ENCODE measurements around the gene TSPAN31. TPM values are rescaled to one million over a fixed set of nuclear protein-coding genes. Genes with fewer than 3 reads are reported as not detected.

The TSPAN31 gene
- total and polyA plus RNA-seq, 9 of the 15 experiments (the other 6 are each of a cell fraction or from before 2014, with no cell fraction given), result 11.3 to 26.4 (median 14.3) TPM

- TF ChIP-seq RBFOX2 (IDR thresholded peaks at IDR 0.05; ENCODE audit: low read depth, low read length) (peak; percentile 34; the same call in 1 of the 2 replicates), THRAP3 (IDR thresholded peaks at IDR 0.05; ENCODE audit: borderline replicate concordance) (0 out of 2 replicates have a peak, but pooled peaks have one; percentile 13), FOXK1 (CRISPR knock-in tag; IDR thresholded peaks at IDR 0.05; ENCODE audit: borderline replicate concordance) (no peak), E2F6 (IDR thresholded peaks at IDR 0.05; ENCODE audit: borderline replicate concordance in 1 of 2, extremely low read depth in 1 of 2, insufficient read depth in 1 of 2, insufficient read length in 1 of 2, low read depth in 1 of 2, low read length in 1 of 2, poor library complexity in 1 of 2, severe bottlenecking in 1 of 2) (peak in 1 of 2 experiments; percentile 9), ZNF740 (CRISPR knock-in tag; IDR thresholded peaks at IDR 0.05) (0 out of 2 replicates have a peak, but pooled peaks have one; percentile 9), ZNF740 (tag; IDR thresholded peaks at IDR 0.05) (no peak), PCBP2 (IDR thresholded peaks at IDR 0.05; ENCODE audit: low read depth, low read length, poor library complexity, severe bottlenecking) (no peak), MGA (IDR thresholded peaks at IDR 0.05) (no peak), ZNF436 (CRISPR knock-in tag; IDR thresholded peaks at IDR 0.05) (no peak), CEBPG (CRISPR knock-in tag; IDR thresholded peaks at IDR 0.05) (peak; percentile 29; the same call in 1 of the 2 replicates), CEBPG (tag; conservative IDR thresholded peaks at IDR 0.05 in 1 of 2, IDR thresholded peaks at IDR 0.05 in 1 of 2) (no peak)
These were observed 6.0 kb downstream of the TSPAN31 start (continued) for GRCh38 chr12:57750561-57751431.

All from K562 (cell line).